ENCODE results near the gene LCT. TPM values are rescaled to one million over a fixed set of nuclear protein-coding genes. Genes with fewer than 3 reads are reported as not detected.

Gene LCT
- total RNA-seq, 4 donors from 2014 or later: 12.6 to 73.5 (median 25.5) TPM

DNA sequence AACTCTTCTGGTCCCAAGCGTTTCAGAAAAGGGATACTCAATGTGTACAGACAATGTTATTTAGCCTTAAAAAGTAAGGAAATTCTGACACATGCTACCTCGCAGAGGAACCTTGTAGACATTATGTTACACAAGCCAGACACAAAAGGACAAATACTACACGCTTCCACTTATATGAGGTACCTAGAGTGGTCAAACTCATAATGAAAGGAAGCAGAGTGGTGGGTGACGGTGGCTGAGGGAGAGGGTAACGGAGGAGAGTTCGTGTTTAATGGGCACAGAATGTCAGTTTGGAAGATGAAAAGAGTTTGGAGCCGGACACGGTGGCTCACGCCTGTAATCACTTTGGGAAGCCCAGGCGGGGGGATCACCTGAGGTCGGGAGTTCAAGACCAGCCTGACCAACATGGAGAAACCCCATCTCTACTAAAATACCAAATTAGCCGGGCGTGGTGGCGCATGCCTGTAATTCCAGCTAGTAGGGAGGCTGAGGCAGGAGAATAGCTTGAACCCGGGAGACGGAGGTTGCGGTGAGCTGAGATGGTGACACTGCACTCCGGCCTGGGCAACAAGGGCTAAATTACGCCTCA is 37.9 kb upstream of the LCT start:
- peak overlapping the region in 2 of 4 donors; percentile 68 to 79 for H3K4me3 ChIP-seq
- H3K27ac ChIP-seq: peak overlapping the region in 1 of 4 donors; percentile 90
- DNase-seq: no peak

DNA sequence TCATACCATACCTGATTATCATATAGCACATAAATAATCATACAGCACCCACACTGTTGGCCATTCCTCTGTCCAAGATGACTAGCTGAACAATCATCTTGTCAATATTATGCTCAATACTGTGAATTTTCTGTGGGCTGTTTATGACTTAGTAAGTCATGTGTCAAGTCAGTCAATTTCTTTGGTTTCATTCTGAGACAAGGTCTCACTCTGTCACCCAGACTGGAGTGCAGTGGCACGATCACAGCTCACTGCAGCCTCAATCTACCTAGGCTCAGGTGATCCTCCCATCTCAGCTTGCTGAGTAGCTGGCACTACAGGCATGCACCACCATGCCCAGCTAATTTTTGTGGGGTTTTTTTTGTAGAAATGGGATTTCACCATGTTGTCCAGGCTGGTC is 33.6 kb upstream of the LCT start:
- H3K27me3 ChIP-seq: no peaks in the 10 kb centered on the region
- H3K27ac ChIP-seq: no peak overlapping the region
- peaks cover 0 to 8% (median 5%) of the 10 kb centered on the region in 4 donors for H3K4me1 ChIP-seq
- DNase-seq: no peak
- H3K9me3 ChIP-seq: no peaks in the 10 kb centered on the region
- no peak overlapping the region for H3K4me3 ChIP-seq
- H3K36me3 ChIP-seq: peaks cover 0 to 22% (median 0%) of the 10 kb centered on the region in 3 donors
- TF ChIP-seq, protein P1, sequence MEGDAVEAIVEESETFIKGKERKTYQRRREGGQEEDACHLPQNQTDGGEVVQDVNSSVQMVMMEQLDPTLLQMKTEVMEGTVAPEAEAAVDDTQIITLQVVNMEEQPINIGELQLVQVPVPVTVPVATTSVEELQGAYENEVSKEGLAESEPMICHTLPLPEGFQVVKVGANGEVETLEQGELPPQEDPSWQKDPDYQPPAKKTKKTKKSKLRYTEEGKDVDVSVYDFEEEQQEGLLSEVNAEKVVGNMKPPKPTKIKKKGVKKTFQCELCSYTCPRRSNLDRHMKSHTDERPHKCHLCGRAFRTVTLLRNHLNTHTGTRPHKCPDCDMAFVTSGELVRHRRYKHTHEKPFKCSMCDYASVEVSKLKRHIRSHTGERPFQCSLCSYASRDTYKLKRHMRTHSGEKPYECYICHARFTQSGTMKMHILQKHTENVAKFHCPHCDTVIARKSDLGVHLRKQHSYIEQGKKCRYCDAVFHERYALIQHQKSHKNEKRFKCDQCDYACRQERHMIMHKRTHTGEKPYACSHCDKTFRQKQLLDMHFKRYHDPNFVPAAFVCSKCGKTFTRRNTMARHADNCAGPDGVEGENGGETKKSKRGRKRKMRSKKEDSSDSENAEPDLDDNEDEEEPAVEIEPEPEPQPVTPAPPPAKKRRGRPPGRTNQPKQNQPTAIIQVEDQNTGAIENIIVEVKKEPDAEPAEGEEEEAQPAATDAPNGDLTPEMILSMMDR (IDR thresholded peaks at IDR 0.05): no peak
- no peak for TF ChIP-seq POLR2A (IDR thresholded peaks at IDR 0.05)

More for the DNA sequence above, 37.9 kb upstream of the LCT start:
- H3K9me3 ChIP-seq: no peaks in the 10 kb centered on the region
- peaks cover 0 to 4% (median 0%) of the 10 kb centered on the region in 3 donors for H3K36me3 ChIP-seq
- peaks cover 0 to 13% (median 7%) of the 10 kb centered on the region in 4 donors for H3K4me1 ChIP-seq
- no peaks in the 10 kb centered on the region for H3K27me3 ChIP-seq
- TF ChIP-seq, protein P1 (IDR thresholded peaks at IDR 0.05): no peak
- TF ChIP-seq POLR2A (IDR thresholded peaks at IDR 0.05): no peak

DNA sequence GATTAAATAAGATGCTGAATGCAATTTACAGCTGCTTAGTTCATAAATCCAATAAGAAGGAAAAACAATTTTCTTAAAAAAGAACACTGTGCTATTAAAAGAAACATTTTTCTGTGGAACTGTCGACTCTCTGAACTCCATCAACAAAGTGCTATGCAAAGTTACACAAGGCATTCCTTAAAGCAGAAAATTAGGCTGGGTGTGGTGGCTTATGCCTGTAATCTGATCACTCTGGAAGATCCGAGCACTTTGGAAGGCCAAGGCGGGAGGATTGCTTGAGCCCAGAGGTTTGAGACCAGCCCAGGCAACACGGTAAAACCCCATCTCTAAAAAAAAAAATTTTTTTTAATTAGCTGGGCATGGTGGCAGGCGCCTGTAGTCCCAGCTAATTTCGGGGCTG is 26.2 kb upstream of the LCT start:
- DNase-seq: no peak
- Histone ChIP-seq H3K27ac (no peak overlapping the region), H3K4me1 (no peaks in the 10 kb centered on the region), H3K9me3 (no peaks in the 10 kb centered on the region), H3K36me3 (peaks cover 0 to 53% (median 0%) of the 10 kb centered on the region in 3 donors), H3K27me3 (no peaks in the 10 kb centered on the region), H3K4me3 (no peak overlapping the region)
- no peak for TF ChIP-seq POLR2A (IDR thresholded peaks at IDR 0.05)
- TF ChIP-seq, protein P1 (IDR thresholded peaks at IDR 0.05): no peak

DNA sequence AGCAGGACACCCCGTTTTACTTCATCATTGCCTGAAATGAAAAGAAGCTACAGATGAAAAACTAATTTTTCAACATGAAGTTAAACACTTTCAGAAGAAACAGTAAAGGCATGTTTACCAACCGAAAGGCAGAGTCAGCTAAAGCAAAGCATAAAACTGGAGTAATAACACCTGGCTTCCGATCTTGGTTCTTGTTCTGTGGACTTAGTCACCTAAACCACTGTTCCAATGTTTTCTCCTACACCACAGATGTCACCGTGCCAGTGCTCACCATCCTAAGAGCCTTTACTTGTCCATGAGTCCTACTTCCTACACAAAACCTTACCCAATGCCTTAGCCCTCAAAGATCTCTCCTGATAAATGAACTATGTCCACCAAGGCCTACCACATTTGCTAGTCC is 25.7 kb upstream of the LCT start:
- Histone ChIP-seq H3K36me3 (peaks cover 0 to 58% (median 0%) of the 10 kb centered on the region in 3 donors), H3K4me1 (no peaks in the 10 kb centered on the region), H3K27me3 (no peaks in the 10 kb centered on the region), H3K9me3 (no peaks in the 10 kb centered on the region), H3K27ac (no peak overlapping the region), H3K4me3 (no peak overlapping the region)
- TF ChIP-seq POLR2A (IDR thresholded peaks at IDR 0.05): no peak
- TF ChIP-seq, protein P1 (IDR thresholded peaks at IDR 0.05): no peak
- DNase-seq: no peak

DNA sequence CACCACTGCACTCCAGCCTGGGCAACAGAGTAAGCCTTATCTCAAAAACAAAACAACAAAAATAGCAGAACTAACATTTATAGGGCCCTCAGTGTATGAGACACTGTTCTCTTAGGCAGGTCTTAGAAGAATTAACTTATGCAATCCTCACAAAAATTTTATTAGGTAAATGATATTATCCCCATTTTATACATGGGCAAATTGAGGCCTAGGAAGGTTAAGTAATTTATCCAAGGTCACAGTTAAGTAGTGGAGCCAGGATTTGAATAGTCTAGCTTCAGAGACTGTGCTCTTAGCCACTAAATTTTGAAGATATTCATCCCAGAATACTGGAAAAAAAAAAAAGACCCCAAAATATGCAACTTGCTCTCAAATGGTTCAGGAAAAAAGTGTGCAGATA is 16.4 kb upstream of the LCT start:
- Histone ChIP-seq H3K27me3 (no peaks in the 10 kb centered on the region), H3K9me3 (no peaks in the 10 kb centered on the region), H3K4me1 (no peaks in the 10 kb centered on the region), H3K36me3 (peaks cover 0 to 36% (median 0%) of the 10 kb centered on the region in 3 donors), H3K4me3 (no peak overlapping the region), H3K27ac (no peak overlapping the region)
- TF ChIP-seq, protein P1 (IDR thresholded peaks at IDR 0.05): no peak
- TF ChIP-seq POLR2A (IDR thresholded peaks at IDR 0.05): no peak
- no peak for DNase-seq
